ENCODE measurements around the gene RHOXF1.
"Not testable (repeated sequence)": the region's sequence is repeated elsewhere in the genome, so short reads cannot be mapped to it uniquely, and the experiment has no call there.

Gene RHOXF1

GRCh38 chrX:120085553-120086185, 30.0 kb downstream of the RHOXF1 start:
- DNase-seq: not testable (repeated sequence)

- DNase-seq: not testable (repeated sequence)
Measured at GRCh38 chrX:120077590-120077989, 38.1 kb downstream of the RHOXF1 start, which contains the start of gene RHOXF2B. Gene RHOXF2B, minus strand, starts transcription at chrX:120077690. Its CDS starts 138 bp downstream, at chrX:120077552.

- DNase-seq: not testable (repeated sequence)
Measured at GRCh38 chrX:120066169-120066568, 49.5 kb downstream of the RHOXF1 start.

All from NCI-H345 (cell line).